Measurements from ENCODE around the gene GPR26.

GPR26 gene

GRCh38 chr10:123687758-123688157 is 21.6 kb downstream of the GPR26 start:
- H3K27ac ChIP-seq = no peak overlapping the region
- H3K36me3 ChIP-seq (replicated peaks) = no peaks in the 10 kb centered on the region
- no peak for DNase-seq
- no peaks in the 10 kb centered on the region for H3K27me3 ChIP-seq (replicated peaks)
- H3K4me3 ChIP-seq (ENCODE audit: low read depth, low read length) = no peak overlapping the region
- TF ChIP-seq CTCF (IDR thresholded peaks at IDR 0.05; ENCODE audit: low read depth, low read length, missing control alignments) = no peak
- in situ Hi-C loops (cut with HindIII; ENCODE audit: low pct_ligation_motif_present, low sequenced_read_pairs) = no loop called here

- Histone ChIP-seq H3K27me3 (replicated peaks) (no peaks in the 10 kb centered on the region), H3K36me3 (replicated peaks) (no peaks in the 10 kb centered on the region), H3K27ac (no peak overlapping the region), H3K4me3 (ENCODE audit: low read depth, low read length) (no peak overlapping the region)
- no peak for DNase-seq
- in situ Hi-C loops (cut with HindIII; ENCODE audit: low pct_ligation_motif_present, low sequenced_read_pairs) = no loop called here
- no peak for TF ChIP-seq CTCF (IDR thresholded peaks at IDR 0.05; ENCODE audit: low read depth, low read length, missing control alignments)
Measured at GRCh38 chr10:123689880-123690279, 23.7 kb downstream of the GPR26 start.

GRCh38 chr10:123703195-123703790 is 37.1 kb downstream of the GPR26 start:
- Histone ChIP-seq H3K36me3 (replicated peaks) (no peaks in the 10 kb centered on the region), H3K27ac (no peak overlapping the region), H3K4me3 (ENCODE audit: low read depth, low read length) (no peak overlapping the region), H3K27me3 (replicated peaks) (no peaks in the 10 kb centered on the region)
- TF ChIP-seq CTCF (IDR thresholded peaks at IDR 0.05; ENCODE audit: low read depth, low read length, missing control alignments) = no peak
- no peak for DNase-seq
- in situ Hi-C loops (cut with HindIII; ENCODE audit: low pct_ligation_motif_present, low sequenced_read_pairs) = no loop called here

GRCh38 chr10:123704076-123704475 is 37.9 kb downstream of the GPR26 start:
- in situ Hi-C loops (cut with HindIII; ENCODE audit: low pct_ligation_motif_present, low sequenced_read_pairs) = no loop called here
- TF ChIP-seq CTCF (IDR thresholded peaks at IDR 0.05; ENCODE audit: low read depth, low read length, missing control alignments) = no peak
- Histone ChIP-seq H3K27ac (no peak overlapping the region), H3K27me3 (replicated peaks) (no peaks in the 10 kb centered on the region), H3K4me3 (ENCODE audit: low read depth, low read length) (no peak overlapping the region), H3K36me3 (replicated peaks) (no peaks in the 10 kb centered on the region)
- no peak for DNase-seq

- in situ Hi-C loops (cut with HindIII; ENCODE audit: low pct_ligation_motif_present, low sequenced_read_pairs) = no loop called here
Measured at GRCh38 chr10:123704812-123705211, 38.7 kb downstream of the GPR26 start.

More at GRCh38 chr10:123704812-123705211, 38.7 kb downstream of the GPR26 start:
- Histone ChIP-seq H3K27ac (no peak overlapping the region), H3K27me3 (replicated peaks) (no peaks in the 10 kb centered on the region), H3K4me3 (ENCODE audit: low read depth, low read length) (no peak overlapping the region), H3K36me3 (replicated peaks) (no peaks in the 10 kb centered on the region)
- no peak for DNase-seq
- TF ChIP-seq CTCF (IDR thresholded peaks at IDR 0.05; ENCODE audit: low read depth, low read length, missing control alignments) = no peak

Data from brain microvascular endothelial cell (primary cell).